ENCODE measurements around the gene LRRC7. TPM values are rescaled to one million over a fixed set of nuclear protein-coding genes. Genes with fewer than 3 reads are reported as not detected.

The LRRC7 gene
- total RNA-seq, 2 donors from 2014 or later: 2.8 to 3.0 TPM

GRCh38 chr1:69523461-69523860 is 44.3 kb upstream of the LRRC7 start:
- no peak overlapping the region for H3K27ac ChIP-seq
- DNase-seq (ENCODE audit: low spot score): no peak
- WGBS: 75% methylated on average over 7 of the region's 7 CpGs
- intact Hi-C loops (cut with DNase I): no loop called here
- TF ChIP-seq POLR2A (IDR thresholded peaks at IDR 0.05) (no peak), CTCF (IDR thresholded peaks at IDR 0.05) (no peak), POLR2AphosphoS5 (IDR thresholded peaks at IDR 0.05) (no peak)
- H3K9me3 ChIP-seq: no peaks in the 10 kb centered on the region
- H3K4me3 ChIP-seq: no peak overlapping the region
- H3K4me1 ChIP-seq (replicated peaks): no peaks in the 10 kb centered on the region
- H3K36me3 ChIP-seq: no peaks in the 10 kb centered on the region
- no peaks in the 10 kb centered on the region for H3K27me3 ChIP-seq (replicated peaks; ENCODE audit: insufficient read depth)

GRCh38 chr1:69524015-69524414 is 43.7 kb upstream of the LRRC7 start:
- intact Hi-C loops (cut with DNase I): no loop called here
- H3K36me3 ChIP-seq: no peaks in the 10 kb centered on the region
- H3K4me3 ChIP-seq: no peak overlapping the region
- TF ChIP-seq CTCF (IDR thresholded peaks at IDR 0.05) (no peak), POLR2A (IDR thresholded peaks at IDR 0.05) (no peak), POLR2AphosphoS5 (IDR thresholded peaks at IDR 0.05) (no peak)
- H3K27me3 ChIP-seq (replicated peaks; ENCODE audit: insufficient read depth): no peaks in the 10 kb centered on the region
- no peaks in the 10 kb centered on the region for H3K9me3 ChIP-seq
- H3K27ac ChIP-seq: no peak overlapping the region
- 81% methylated on average over 1 of the region's 1 CpG for WGBS
- no peak for DNase-seq (ENCODE audit: low spot score)
- no peaks in the 10 kb centered on the region for H3K4me1 ChIP-seq (replicated peaks)

- Histone ChIP-seq H3K27me3 (replicated peaks; ENCODE audit: insufficient read depth) (no peaks in the 10 kb centered on the region), H3K27ac (no peak overlapping the region), H3K4me1 (replicated peaks) (no peaks in the 10 kb centered on the region), H3K36me3 (no peaks in the 10 kb centered on the region), H3K4me3 (no peak overlapping the region), H3K9me3 (no peaks in the 10 kb centered on the region)
- DNase-seq (ENCODE audit: low spot score): no peak
- no peak for TF ChIP-seq POLR2A (IDR thresholded peaks at IDR 0.05)
- TF ChIP-seq CTCF (IDR thresholded peaks at IDR 0.05): no peak
- TF ChIP-seq POLR2AphosphoS5 (IDR thresholded peaks at IDR 0.05): no peak
- whole genome bisulfite sequencing: 57% methylated on average over 2 of the region's 2 CpGs
- intact Hi-C loops (cut with DNase I): no loop called here
Observed at GRCh38 chr1:69527273-69527672, 40.4 kb upstream of the LRRC7 start.

GRCh38 chr1:69528376-69528775 is 39.3 kb upstream of the LRRC7 start:
- Histone ChIP-seq H3K27ac (no peak overlapping the region), H3K4me1 (replicated peaks) (no peaks in the 10 kb centered on the region), H3K27me3 (replicated peaks; ENCODE audit: insufficient read depth) (no peaks in the 10 kb centered on the region), H3K9me3 (no peaks in the 10 kb centered on the region), H3K4me3 (no peak overlapping the region), H3K36me3 (no peaks in the 10 kb centered on the region)
- DNase-seq (ENCODE audit: low spot score): no peak
- TF ChIP-seq POLR2AphosphoS5 (IDR thresholded peaks at IDR 0.05): no peak
- intact Hi-C loops (cut with DNase I): no loop called here
- WGBS: 74% methylated on average over 2 of the region's 2 CpGs

- intact Hi-C loops (cut with DNase I): no loop called here
- no peak for TF ChIP-seq POLR2AphosphoS5 (IDR thresholded peaks at IDR 0.05)
- TF ChIP-seq POLR2A (IDR thresholded peaks at IDR 0.05): no peak
- no peak for TF ChIP-seq CTCF (IDR thresholded peaks at IDR 0.05)
- Histone ChIP-seq H3K27ac (no peak overlapping the region), H3K27me3 (replicated peaks; ENCODE audit: insufficient read depth) (no peaks in the 10 kb centered on the region), H3K9me3 (no peaks in the 10 kb centered on the region), H3K36me3 (no peaks in the 10 kb centered on the region), H3K4me1 (replicated peaks) (no peaks in the 10 kb centered on the region), H3K4me3 (no peak overlapping the region)
- DNase-seq (ENCODE audit: low spot score): no peak
- WGBS: 60% methylated on average over 1 of the region's 1 CpG
Observed at GRCh38 chr1:69533343-69533742, 34.4 kb upstream of the LRRC7 start.

All from prostate gland (tissue), 2 donors.